Measurements from ENCODE around the gene MAP3K13.

Gene MAP3K13, protein sequence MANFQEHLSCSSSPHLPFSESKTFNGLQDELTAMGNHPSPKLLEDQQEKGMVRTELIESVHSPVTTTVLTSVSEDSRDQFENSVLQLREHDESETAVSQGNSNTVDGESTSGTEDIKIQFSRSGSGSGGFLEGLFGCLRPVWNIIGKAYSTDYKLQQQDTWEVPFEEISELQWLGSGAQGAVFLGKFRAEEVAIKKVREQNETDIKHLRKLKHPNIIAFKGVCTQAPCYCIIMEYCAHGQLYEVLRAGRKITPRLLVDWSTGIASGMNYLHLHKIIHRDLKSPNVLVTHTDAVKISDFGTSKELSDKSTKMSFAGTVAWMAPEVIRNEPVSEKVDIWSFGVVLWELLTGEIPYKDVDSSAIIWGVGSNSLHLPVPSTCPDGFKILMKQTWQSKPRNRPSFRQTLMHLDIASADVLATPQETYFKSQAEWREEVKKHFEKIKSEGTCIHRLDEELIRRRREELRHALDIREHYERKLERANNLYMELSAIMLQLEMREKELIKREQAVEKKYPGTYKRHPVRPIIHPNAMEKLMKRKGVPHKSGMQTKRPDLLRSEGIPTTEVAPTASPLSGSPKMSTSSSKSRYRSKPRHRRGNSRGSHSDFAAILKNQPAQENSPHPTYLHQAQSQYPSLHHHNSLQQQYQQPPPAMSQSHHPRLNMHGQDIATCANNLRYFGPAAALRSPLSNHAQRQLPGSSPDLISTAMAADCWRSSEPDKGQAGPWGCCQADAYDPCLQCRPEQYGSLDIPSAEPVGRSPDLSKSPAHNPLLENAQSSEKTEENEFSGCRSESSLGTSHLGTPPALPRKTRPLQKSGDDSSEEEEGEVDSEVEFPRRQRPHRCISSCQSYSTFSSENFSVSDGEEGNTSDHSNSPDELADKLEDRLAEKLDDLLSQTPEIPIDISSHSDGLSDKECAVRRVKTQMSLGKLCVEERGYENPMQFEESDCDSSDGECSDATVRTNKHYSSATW

DNA sequence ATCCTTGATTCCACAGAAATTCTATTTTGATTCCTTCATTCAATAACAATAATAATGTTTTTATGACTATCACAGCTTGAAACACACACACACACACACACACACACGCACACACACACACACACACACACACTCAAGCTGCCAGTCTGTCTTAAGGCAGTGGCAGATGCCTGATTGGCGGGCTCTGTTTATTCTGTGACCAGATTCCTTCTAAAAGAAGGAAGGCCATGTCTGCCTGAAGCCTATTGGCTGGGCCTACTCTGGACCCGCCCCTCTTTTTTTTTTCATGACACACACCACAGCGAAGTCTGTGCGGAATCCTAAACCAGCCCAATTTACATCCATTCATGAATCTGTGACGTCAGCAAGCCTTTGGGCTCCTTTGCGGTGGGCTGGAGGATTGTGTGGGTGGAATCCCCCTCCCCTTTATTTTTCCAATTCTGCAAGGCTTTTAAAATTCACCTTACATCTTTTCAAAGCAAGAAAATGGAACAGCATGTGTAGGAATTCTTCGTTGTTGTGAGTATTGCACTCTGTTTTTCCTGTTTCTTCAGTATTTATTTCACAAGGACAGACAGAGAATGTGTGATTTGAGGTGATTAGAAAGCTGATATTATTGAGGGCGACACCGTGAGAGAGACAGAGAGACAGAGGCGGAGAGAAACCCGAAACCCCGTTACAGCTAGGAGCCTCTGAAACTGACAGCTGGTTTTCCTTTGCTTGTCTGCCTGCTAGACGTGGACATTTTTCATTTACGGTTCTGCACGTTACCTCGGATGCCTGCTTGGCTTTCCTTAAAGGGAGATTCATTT is at the start of gene MAP3K13:
MAP3K13 (plus strand) TSS at position 287 of the 812 bp plus-strand sequence. CDS start 65,446 bp downstream, outside the sequence.
- DNase-seq (ENCODE audit: extremely low spot score): peak; percentile 87
- TF ChIP-seq, protein P1, sequence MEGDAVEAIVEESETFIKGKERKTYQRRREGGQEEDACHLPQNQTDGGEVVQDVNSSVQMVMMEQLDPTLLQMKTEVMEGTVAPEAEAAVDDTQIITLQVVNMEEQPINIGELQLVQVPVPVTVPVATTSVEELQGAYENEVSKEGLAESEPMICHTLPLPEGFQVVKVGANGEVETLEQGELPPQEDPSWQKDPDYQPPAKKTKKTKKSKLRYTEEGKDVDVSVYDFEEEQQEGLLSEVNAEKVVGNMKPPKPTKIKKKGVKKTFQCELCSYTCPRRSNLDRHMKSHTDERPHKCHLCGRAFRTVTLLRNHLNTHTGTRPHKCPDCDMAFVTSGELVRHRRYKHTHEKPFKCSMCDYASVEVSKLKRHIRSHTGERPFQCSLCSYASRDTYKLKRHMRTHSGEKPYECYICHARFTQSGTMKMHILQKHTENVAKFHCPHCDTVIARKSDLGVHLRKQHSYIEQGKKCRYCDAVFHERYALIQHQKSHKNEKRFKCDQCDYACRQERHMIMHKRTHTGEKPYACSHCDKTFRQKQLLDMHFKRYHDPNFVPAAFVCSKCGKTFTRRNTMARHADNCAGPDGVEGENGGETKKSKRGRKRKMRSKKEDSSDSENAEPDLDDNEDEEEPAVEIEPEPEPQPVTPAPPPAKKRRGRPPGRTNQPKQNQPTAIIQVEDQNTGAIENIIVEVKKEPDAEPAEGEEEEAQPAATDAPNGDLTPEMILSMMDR (IDR thresholded peaks at IDR 0.05; ENCODE audit: control extremely low read depth, extremely low read depth, low read depth, missing control alignments): no peak
- POLR2A ChIA-PET: interaction anchor here (1.4 kb wide), 1 partner anchor 223 kb away, joined by 3 read pairs; the partner anchor contains the start of gene SENP2
- CTCF ChIA-PET: interaction anchor here (1.1 to 2.7 kb wide), 4 partner anchors 8 to 212 kb away, joined by 6 to 14 read pairs (median 8); no protein-coding TSS in a partner anchor

DNA sequence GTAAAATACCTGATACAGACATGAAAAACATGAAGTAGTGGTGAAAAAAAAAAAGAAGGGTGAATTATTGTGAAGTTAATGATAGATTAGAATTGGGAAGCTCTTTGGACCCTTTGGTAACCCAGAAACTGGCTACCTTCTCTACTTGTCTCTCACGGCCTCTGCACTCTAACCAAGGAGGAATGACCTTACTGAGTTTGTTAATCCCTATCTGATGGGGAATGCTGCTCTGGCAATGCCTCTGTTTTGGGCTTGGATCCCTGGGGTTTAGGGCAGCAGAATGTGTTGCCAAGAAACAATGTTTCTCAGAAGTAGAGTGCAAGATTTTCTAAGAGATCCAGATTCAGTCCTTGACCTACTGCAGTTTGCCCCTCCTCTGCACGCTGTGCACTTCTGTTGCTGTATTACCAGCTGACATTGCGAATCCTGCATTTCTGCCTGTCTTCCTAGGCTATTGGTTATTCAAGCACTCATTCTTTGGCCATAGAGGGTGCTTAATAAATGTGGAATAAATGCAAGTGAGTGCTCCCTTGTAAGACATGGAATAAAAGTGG is 49.2 kb upstream of the MAP3K13 start:
- ChIA-PET POLR2A (no interaction called here), CTCF (no interaction called here)
- no peak for DNase-seq (ENCODE audit: extremely low spot score)
- TF ChIP-seq, protein P1 (IDR thresholded peaks at IDR 0.05; ENCODE audit: control extremely low read depth, extremely low read depth, low read depth, missing control alignments): no peak

DNA sequence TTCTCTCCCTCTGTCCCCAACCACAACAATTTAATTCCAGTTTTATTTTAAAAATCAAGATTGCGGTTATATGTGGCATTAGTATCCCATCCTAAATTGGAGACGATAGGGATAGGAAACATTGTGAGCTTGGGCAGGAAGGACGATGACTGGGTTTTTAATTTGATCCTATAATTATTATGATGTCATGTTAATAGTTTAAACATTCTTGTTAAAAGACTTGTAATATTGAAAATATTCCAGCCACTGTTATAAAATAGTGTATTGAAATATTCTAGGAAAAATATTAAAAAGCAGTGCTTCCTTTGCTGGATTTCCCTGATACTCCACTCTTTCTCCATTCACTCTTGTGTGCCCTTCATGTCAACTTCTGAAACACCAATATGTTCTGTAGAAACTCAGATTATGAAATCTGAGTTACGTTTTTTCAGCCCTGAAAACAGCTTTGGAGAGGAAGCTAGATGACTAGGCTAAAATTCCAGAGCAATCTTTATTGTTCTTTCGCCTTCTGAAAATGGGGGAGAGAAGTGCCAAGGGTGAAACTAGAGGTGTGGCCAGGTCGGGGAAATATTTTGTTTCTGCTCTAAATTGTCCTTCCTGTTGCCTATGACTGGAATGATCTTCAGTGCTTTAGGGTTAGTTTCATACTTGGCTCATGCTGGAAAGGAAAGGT is 46.1 kb upstream of the MAP3K13 start:
- CTCF ChIA-PET: interaction anchor here (1.5 kb wide), 1 partner anchor 10 kb away, joined by 4 read pairs; no protein-coding TSS in a partner anchor
- DNase-seq (ENCODE audit: extremely low spot score): no peak
- POLR2A ChIA-PET: no interaction called here
- TF ChIP-seq, protein P1 (IDR thresholded peaks at IDR 0.05; ENCODE audit: control extremely low read depth, extremely low read depth, low read depth, missing control alignments): no peak

DNA sequence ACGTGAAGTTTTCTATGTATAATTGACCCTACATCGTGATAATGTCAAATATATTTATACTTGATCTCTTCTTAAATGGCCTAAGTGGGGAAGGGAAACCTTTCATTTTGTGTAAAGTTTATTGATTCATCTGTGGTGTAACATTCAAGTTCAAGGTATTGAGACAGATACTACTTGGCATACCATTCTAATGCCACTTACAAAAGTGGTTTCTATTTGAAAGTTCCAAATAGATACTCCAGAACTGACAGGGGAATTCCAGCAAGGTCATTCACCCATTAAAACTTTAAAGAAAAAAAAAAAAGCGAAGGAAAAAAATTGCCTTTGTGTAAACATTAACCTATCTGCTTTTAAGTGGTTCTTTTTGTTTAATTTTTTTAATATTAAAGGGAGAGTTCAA is 45.3 kb upstream of the MAP3K13 start:
- ChIA-PET CTCF (interaction anchor here (1.3 kb wide), 1 partner anchor 12 kb away, joined by 3 read pairs; no protein-coding TSS in a partner anchor), POLR2A (no interaction called here)
- TF ChIP-seq, protein P1 (IDR thresholded peaks at IDR 0.05; ENCODE audit: control extremely low read depth, extremely low read depth, low read depth, missing control alignments): no peak
- DNase-seq (ENCODE audit: extremely low spot score): no peak

DNA sequence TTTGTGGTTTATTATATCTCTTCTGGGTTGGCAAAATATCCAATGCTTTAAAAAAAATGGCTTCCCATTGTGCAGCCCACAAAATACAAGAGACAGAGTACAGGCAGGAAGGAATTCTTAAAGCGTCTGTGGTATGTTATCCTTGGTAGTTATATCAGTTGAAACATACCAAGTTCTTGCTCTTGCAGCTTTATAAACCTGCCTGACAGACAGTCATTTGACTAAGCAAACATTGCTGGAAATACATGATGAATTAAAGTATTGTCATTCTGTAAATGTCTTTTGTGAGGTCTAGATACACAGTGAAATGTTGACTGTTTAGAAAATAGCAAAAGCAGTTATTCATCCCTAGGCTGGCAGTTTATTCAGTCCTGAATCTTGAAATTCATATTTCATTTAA is 44.8 kb upstream of the MAP3K13 start:
- DNase-seq (ENCODE audit: extremely low spot score): no peak
- ChIA-PET CTCF (interaction anchor here (1.3 to 1.4 kb wide), 2 partner anchors 12 to 18 kb away, joined by 3 read pairs; no protein-coding TSS in a partner anchor), POLR2A (no interaction called here)
- TF ChIP-seq, protein P1 (IDR thresholded peaks at IDR 0.05; ENCODE audit: control extremely low read depth, extremely low read depth, low read depth, missing control alignments): no peak

All from GM10248 (cell line).